Esophagus muscularis mucosa (tissue), 4 donors: ENCODE results near the gene HABP4.

ENCODE experiments used
- CTCF ChIP-seq, 3 experiments: fragments of 200-600 bp in 2 of 3; fragments of 450-650 bp in 1 of 3; sonication (generic) in 2 of 3; IDR thresholded peaks; one replicate each; pipeline ENCODE4 v1.5.1; 2017 to 2019; ENCODE audit warnings: antibody characterized with exemption in 3 of 3, mild to moderate bottlenecking in 2 of 3, moderate library complexity in 1 of 3
- EP300 ChIP-seq: sonication (generic); formaldehyde crosslinking; IDR thresholded peaks from one replicate; pipeline ENCODE4 v1.6.1; 2017; ENCODE audit warnings: antibody characterized with exemption
- POLR2A ChIP-seq: fragments of 450-650 bp; IDR thresholded peaks from one replicate; pipeline ENCODE4 v1.6.1; 2017; ENCODE audit warnings: antibody characterized with exemption, moderate library complexity, mild to moderate bottlenecking, low read depth
- POLR2AphosphoS5 ChIP-seq, 2 donors: sonication (generic); formaldehyde crosslinking; IDR thresholded peaks; one replicate each; pipeline ENCODE4 v1.6.1; 2017; ENCODE audit warnings: antibody characterized with exemption in 2 of 2

DNA sequence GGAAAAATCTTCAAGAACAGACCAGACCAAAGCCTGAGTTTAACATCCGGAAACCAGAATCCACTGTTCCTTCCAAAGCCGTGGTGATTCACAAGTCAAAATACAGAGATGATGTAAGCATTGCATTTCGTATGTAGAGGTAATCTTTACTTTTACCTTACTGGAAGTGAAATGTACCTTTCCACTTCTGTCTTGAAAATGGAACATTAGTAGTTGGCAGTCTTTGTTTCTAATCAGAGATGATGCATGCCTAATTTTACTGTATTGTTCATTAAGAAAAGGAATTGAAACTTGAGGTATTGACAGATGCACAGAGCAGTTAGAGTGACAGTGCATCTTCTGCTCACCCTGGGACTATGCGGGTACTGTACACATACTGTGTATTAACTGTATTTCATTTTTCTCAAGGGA is 34.6 kb downstream of the HABP4 start:
- TF ChIP-seq CTCF (IDR thresholded peaks at IDR 0.05), result no peak
- TF ChIP-seq POLR2A, result no peak
- no peak for TF ChIP-seq POLR2AphosphoS5 (IDR thresholded peaks at IDR 0.05)
- no peak for TF ChIP-seq EP300
